GM12872 (cell line): Measurements from ENCODE around the gene BRD2.

ENCODE experiments used
- TF ChIP-seq, protein P1 (sequence below): IDR thresholded peaks from 3 replicates; pipeline ENCODE4 v1.5.1; 2011; ENCODE audit warnings: low read depth, mild to moderate bottlenecking, low read length, moderate library complexity; ENCODE audit not compliant: insufficient read depth

Gene BRD2

DNA sequence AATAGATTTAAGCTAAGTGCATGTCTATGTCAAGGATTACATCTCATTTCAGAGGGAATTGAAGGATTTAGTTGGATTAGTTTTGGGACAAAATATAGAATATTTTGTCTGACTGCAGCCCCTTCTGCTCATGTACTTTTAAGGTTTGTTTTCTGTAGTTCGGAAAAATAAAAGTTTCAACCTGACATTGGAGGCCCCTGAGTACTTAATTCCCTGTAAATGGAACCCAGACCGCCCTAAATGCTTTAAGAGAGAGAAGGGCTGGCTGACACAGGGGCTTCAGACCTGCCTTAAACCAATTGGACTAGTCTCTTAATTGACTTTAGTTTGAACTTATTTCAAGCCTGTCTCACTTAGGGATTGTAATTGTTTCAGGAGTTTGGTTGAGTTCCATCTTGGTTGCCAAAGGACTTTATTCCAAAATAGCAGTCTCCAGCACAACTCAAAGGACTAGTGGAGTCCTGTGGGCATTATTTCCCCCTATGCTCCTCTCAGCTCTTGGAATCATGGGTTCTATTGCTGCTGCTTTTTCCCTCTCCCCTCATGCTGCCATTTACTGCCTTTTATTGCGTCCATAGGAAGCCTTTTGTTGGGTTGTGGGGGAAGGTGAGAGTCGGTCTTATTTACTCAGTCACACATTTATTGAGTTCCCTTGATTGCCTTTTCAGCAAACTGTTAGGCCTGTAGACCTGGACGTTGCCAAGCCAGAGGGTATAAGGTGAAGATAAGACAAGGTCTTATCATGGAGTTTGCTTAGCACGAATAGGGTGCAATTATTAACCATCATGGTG lies 14.5 kb downstream of the BRD2 start:
- TF ChIP-seq, protein P1, sequence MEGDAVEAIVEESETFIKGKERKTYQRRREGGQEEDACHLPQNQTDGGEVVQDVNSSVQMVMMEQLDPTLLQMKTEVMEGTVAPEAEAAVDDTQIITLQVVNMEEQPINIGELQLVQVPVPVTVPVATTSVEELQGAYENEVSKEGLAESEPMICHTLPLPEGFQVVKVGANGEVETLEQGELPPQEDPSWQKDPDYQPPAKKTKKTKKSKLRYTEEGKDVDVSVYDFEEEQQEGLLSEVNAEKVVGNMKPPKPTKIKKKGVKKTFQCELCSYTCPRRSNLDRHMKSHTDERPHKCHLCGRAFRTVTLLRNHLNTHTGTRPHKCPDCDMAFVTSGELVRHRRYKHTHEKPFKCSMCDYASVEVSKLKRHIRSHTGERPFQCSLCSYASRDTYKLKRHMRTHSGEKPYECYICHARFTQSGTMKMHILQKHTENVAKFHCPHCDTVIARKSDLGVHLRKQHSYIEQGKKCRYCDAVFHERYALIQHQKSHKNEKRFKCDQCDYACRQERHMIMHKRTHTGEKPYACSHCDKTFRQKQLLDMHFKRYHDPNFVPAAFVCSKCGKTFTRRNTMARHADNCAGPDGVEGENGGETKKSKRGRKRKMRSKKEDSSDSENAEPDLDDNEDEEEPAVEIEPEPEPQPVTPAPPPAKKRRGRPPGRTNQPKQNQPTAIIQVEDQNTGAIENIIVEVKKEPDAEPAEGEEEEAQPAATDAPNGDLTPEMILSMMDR = no peak

- TF ChIP-seq, protein P1 = no peak
These were observed 15.1 kb downstream of the BRD2 start for GRCh38 chr6:32983493-32983848.

- TF ChIP-seq, protein P1 = no peak
These were observed 15.7 kb downstream of the BRD2 start for GRCh38 chr6:32983964-32984621.

GRCh38 chr6:32984622-32985389 lies 16.4 kb downstream of the BRD2 start:
- TF ChIP-seq, protein P1 = peak; percentile 92

GRCh38 chr6:32989368-32989767 lies 21.0 kb downstream of the BRD2 start:
- TF ChIP-seq, protein P1 = no peak

GRCh38 chr6:32991972-32992371 lies 23.6 kb downstream of the BRD2 start:
- TF ChIP-seq, protein P1 = no peak

GRCh38 chr6:32993363-32993973 lies 25.1 kb downstream of the BRD2 start:
- TF ChIP-seq, protein P1 = no peak
